HepG2 (cell line): ENCODE data around the gene KRT81. TPM values are rescaled to one million over a fixed set of nuclear protein-coding genes. Genes with fewer than 3 reads are reported as not detected.

Experiments used
- ATAC-seq: fragments of 200-7000 bp; cut with Tn5 transposase; 3 replicates; pipeline ENCODE4 v1.9.1; 2020; ENCODE audit warnings: mild to moderate bottlenecking, moderate library complexity
- BruUV-seq: library from RNA; stranded (reverse); fragments of 400-500 nt; replicated peaks from 2 replicates; lab custom pipeline; 2021; lab: Mats Ljungman, UMichigan
- CTCF ChIA-PET: fragments of 300-600 bp; formaldehyde crosslinking; extraction: SDS; loops from one replicate; lab custom pipeline; 2021; ENCODE audit warnings: low total read pairs, inconsistent platforms, low intra/inter-chr PET ratio; lab: Yijun Ruan, JAX
- POLR2A ChIA-PET: fragments of 350-600 bp; sonication (Branson Sonifier 250); formaldehyde crosslinking; loops from one replicate; lab custom pipeline; 2020; ENCODE audit warnings: antibody characterized with exemption, inconsistent platforms; lab: Yijun Ruan, JAX
- DNase-seq: peaks from one replicate; pipeline ENCODE4 v3.0.0-alpha.2; 2015; ENCODE audit warnings: low spot score
- FAIRE-seq: peaks from 3 replicates; lab custom pipeline; 2011; peaks lifted over from hg19 to GRCh38; lab: Jason Lieb, UNC
- H2AFZ ChIP-seq: one replicate; pipeline ENCODE4 v1.6.1; 2011; ENCODE audit warnings: low read length, inconsistent platforms
- H3K27ac ChIP-seq: fragments of 300-600 bp; 3 replicates; pipeline ENCODE4 v1.8.0; 2011; ENCODE audit warnings: mixed run types, mild to moderate bottlenecking, mixed read lengths, low read length, inconsistent platforms; ENCODE audit not compliant: insufficient read depth; ENCODE audit errors: extremely low read length
- H3K27me3 ChIP-seq, 2 experiments: fragments of 200-600 bp in 1 of 2; 2 replicates in 1 of 2; 3 replicates in 1 of 2; pipeline versions ENCODE4 v1.6.0 to v1.8.0; 2011; ENCODE audit warnings: low read length in 2 of 2, mild to moderate bottlenecking in 2 of 2, moderate library complexity in 2 of 2, inconsistent platforms in 1 of 2; ENCODE audit not compliant: insufficient read depth in 2 of 2, control insufficient read depth in 1 of 2
- H3K36me3 ChIP-seq, 2 experiments: fragments of 200-600 bp in 1 of 2; replicated peaks in 1 of 2; 2 replicates in 1 of 2; 3 replicates in 1 of 2; pipeline versions ENCODE4 v1.5.1 to v1.8.0; 2011; ENCODE audit warnings: low read length in 2 of 2, inconsistent platforms in 1 of 2; ENCODE audit not compliant: insufficient read depth in 2 of 2, control insufficient read depth in 1 of 2
- H3K4me1 ChIP-seq: 2 replicates; pipeline ENCODE4 v1.5.1; 2012; ENCODE audit warnings: low read length, inconsistent platforms; ENCODE audit not compliant: insufficient read depth
- H3K4me2 ChIP-seq: 2 replicates; pipeline ENCODE4 v1.6.0; 2011; ENCODE audit warnings: low read depth, low read length, inconsistent platforms
- H3K4me3 ChIP-seq, 3 experiments: fragments of 200-600 bp in 1 of 3; sonication (generic), shearing (Covaris generic) in 1 of 3; replicated peaks in 1 of 3; 2 replicates each; pipeline ENCODE4 v1.5.1; 2011 to 2016; ENCODE audit warnings: low read length in 3 of 3, inconsistent platforms in 2 of 3, low read depth in 2 of 3, mild to moderate bottlenecking in 2 of 3, control low read depth in 1 of 3, mixed read lengths in 1 of 3; ENCODE audit not compliant: insufficient read depth in 1 of 3
- H3K79me2 ChIP-seq: one replicate; pipeline ENCODE4 v1.6.1; 2011; ENCODE audit warnings: low read length, inconsistent platforms; ENCODE audit not compliant: insufficient read depth
- H3K9ac ChIP-seq: 2 replicates; pipeline ENCODE4 v1.6.0; 2011; ENCODE audit warnings: mild to moderate bottlenecking, low read depth, low read length, inconsistent platforms; ENCODE audit not compliant: insufficient read depth
- H3K9me3 ChIP-seq: 2 replicates; pipeline ENCODE4 v1.5.1; 2012; ENCODE audit warnings: mild to moderate bottlenecking, low read length
- H4K20me1 ChIP-seq: 2 replicates; pipeline ENCODE4 v1.6.0; 2011; ENCODE audit warnings: inconsistent platforms, mild to moderate bottlenecking, low read length, moderate library complexity; ENCODE audit not compliant: insufficient read depth
- ATF4 ChIP-seq, 2 experiments: fragments of 450-650 bp in 1 of 2; sonication (generic) in 1 of 2; formaldehyde crosslinking; IDR thresholded peaks; 2 replicates each; pipeline versions ENCODE4 v1.5.0 to v1.8.0; 2020 to 2022; ENCODE audit warnings: mild to moderate bottlenecking in 1 of 2, missing genetic modification reagents in 1 of 2
- CBX5 ChIP-seq: sonication (generic); formaldehyde crosslinking; IDR thresholded peaks from 2 replicates; pipeline ENCODE4 v1.4.0; 2020; ENCODE audit warnings: missing genetic modification reagents, borderline replicate concordance
- CEBPB ChIP-seq: IDR thresholded peaks from 2 replicates; pipeline ENCODE4 v1.6.1; 2011; ENCODE audit warnings: low read depth, low read length, improper control_type of control experiment, borderline replicate concordance
- CEBPG ChIP-seq: IDR thresholded peaks from 2 replicates; pipeline ENCODE4 v1.6.1; 2016
- E2F2 ChIP-seq: sonication (generic); formaldehyde crosslinking; IDR thresholded peaks from 2 replicates; pipeline ENCODE4 v1.4.0; 2020; ENCODE audit warnings: missing genetic modification reagents, borderline replicate concordance
- ESRRA ChIP-seq: sonication (generic); formaldehyde crosslinking; IDR thresholded peaks from 2 replicates; pipeline ENCODE4 v1.5.1; 2020; ENCODE audit warnings: mild to moderate bottlenecking, low read depth, missing genetic modification reagents
- GATAD2A ChIP-seq: IDR thresholded peaks from 2 replicates; pipeline ENCODE4 v1.6.1; 2016
- NCOR1 ChIP-seq: fragments of 200-600 bp; sonication (generic); IDR thresholded peaks from 2 replicates; pipeline ENCODE4 v1.7.0; 2017; ENCODE audit warnings: antibody characterized with exemption, low read length, borderline replicate concordance
- NFE2L2 ChIP-seq: fragments of 150-350 bp; IDR thresholded peaks from 2 replicates; pipeline ENCODE4 v1.6.1; 2014; ENCODE audit warnings: low read length
- PITX1 ChIP-seq: sonication (generic); formaldehyde crosslinking; IDR thresholded peaks from 2 replicates; pipeline ENCODE4 v1.5.1; 2020; ENCODE audit warnings: mild to moderate bottlenecking, missing genetic modification reagents
- RBM22 ChIP-seq: fragments of 200-400 bp; formaldehyde crosslinking; optimal IDR thresholded peaks from 2 replicates; pipeline ENCODE3; 2017; ENCODE audit warnings: mild to moderate bottlenecking, low read length, moderate library complexity
- SOX13 ChIP-seq, 3 experiments: fragments of 450-650 bp in 1 of 3; sonication (generic) in 1 of 3; formaldehyde crosslinking in 1 of 3; IDR thresholded peaks in 2 of 3; conservative IDR thresholded peaks in 1 of 3; 2 replicates each; pipeline versions ENCODE4 v1.5.0 to v1.6.1; 2016 to 2020; ENCODE audit warnings: antibody characterized with exemption in 1 of 3, mild to moderate bottlenecking in 1 of 3, missing compliant biosample characterization in 1 of 3, missing genetic modification reagents in 1 of 3, moderate library complexity in 1 of 3
- SOX6 ChIP-seq, 2 experiments: fragments of 450-650 bp in 1 of 2; sonication (generic) in 1 of 2; formaldehyde crosslinking in 1 of 2; IDR thresholded peaks; 2 replicates each; pipeline versions ENCODE4 v1.4.0 to v1.6.1; 2017 to 2020; ENCODE audit warnings: antibody characterized with exemption in 1 of 2, mild to moderate bottlenecking in 1 of 2, missing genetic modification reagents in 1 of 2
- ZNF496 ChIP-seq: sonication (generic); formaldehyde crosslinking; IDR thresholded peaks from 2 replicates; pipeline ENCODE4 v1.8.1; 2023; ENCODE audit warnings: mild to moderate bottlenecking, moderate library complexity, missing genetic modification reagents; ENCODE audit not compliant: insufficient replicate concordance
- ZNF577 ChIP-seq: sonication (generic); formaldehyde crosslinking; IDR thresholded peaks from 2 replicates; pipeline ENCODE4 v1.4.0; 2020; ENCODE audit warnings: mild to moderate bottlenecking, low read depth, missing genetic modification reagents, borderline replicate concordance
- ZNF589 ChIP-seq: sonication (generic); formaldehyde crosslinking; conservative IDR thresholded peaks from 2 replicates; pipeline ENCODE4 v1.8.0; 2022; ENCODE audit warnings: mild to moderate bottlenecking, moderate library complexity, missing genetic modification reagents
- ZNF749 ChIP-seq: sonication (generic); formaldehyde crosslinking; IDR thresholded peaks from 2 replicates; pipeline ENCODE4 v1.8.0; 2022; ENCODE audit warnings: mild to moderate bottlenecking, missing genetic modification reagents, moderate library complexity, borderline replicate concordance
- ZSCAN21 ChIP-seq: sonication (generic); formaldehyde crosslinking; IDR thresholded peaks from 2 replicates; pipeline ENCODE4 v1.8.0; 2022; ENCODE audit warnings: mild to moderate bottlenecking, missing genetic modification reagents, moderate library complexity, borderline replicate concordance
- WGBS: methylation state at CpG from one replicate; pipeline ENCODE4 v1.1.6; 2017; ENCODE audit warnings: low lambda C conversion rate; 5-methylcytosine and 5-hydroxymethylcytosine counted together
- in situ Hi-C: cut with HindIII; loops from 2 replicates; pipeline ENCODE4 v1.10.0; 2017; ENCODE audit warnings: low pct_unique_long_range_greater_than_20kb; ENCODE audit not compliant: extremely low pct_ligation_motif_present
- intact Hi-C: fragments of 100-400 bp; cut with micrococcal nuclease; formaldehyde crosslinking; loops from one replicate; pipeline ENCODE4 v1.10.0; 2022; ENCODE audit not compliant: unreplicated experiment
- polyA plus RNA-seq, 8 experiments: library from polyadenylated mRNA; depleted of rRNA in 3 of 8; stranded (reverse) in 7 of 8; unstranded in 1 of 8; fragments of >200 nt; fragmentation: Illumina TruSeq in 4 of 8; extraction: Trizol in 4 of 8; gene quantifications; 2 replicates each; pipeline versions ENCODE4 v1.2.1 to v1.2.3, GENCODE V29; 2011 to 2016; ENCODE audit warnings: low read depth in 4 of 8, missing spikeins in 1 of 8, mixed read lengths in 1 of 8; ENCODE audit not compliant: insufficient read depth in 1 of 8
- total RNA-seq, 5 experiments: library from RNA; depleted of rRNA; stranded (reverse); fragments of >200 nt; fragmentation: Illumina TruSeq; extraction: Trizol; gene quantifications; 2 replicates each; pipeline ENCODE4 v1.2.3, GENCODE V29; 2016; ENCODE audit warnings: low read depth in 1 of 5
- TF ChIP-seq, protein P1 (sequence below): sonication (generic); formaldehyde crosslinking; IDR thresholded peaks from 2 replicates; pipeline ENCODE4 v1.4.0; 2020; ENCODE audit warnings: mild to moderate bottlenecking, missing genetic modification reagents, borderline replicate concordance

Gene KRT81
- total and polyA plus RNA-seq, 2 of the 13 experiments (the other 11 are each of a cell fraction or from before 2014, with no cell fraction given), result not detected

DNA sequence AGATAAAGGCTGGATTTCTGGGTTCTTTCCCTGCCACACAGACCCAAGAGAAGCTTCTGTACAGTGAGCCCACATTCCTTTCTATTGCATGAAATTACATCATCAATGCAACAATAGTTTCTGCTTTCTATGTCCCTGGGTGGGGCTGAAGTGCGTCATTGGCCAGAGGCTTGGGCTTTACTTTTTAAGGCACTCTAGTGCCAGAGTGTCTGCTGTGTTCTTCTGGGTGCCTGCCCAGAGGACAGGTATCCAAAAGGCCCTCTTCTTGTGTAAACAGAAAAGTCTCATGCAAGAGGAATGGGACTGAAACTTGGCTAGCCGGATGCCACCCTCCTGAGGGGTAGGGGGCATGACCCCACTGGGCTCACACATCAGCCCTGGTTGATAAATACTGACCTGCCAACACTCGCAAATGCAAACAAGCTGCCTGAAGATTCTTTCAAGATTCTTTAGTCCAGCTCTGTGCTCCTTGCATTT lies 11.0 kb downstream of the KRT81 start:
- DNase-seq (peak; percentile 67), FAIRE-seq (no peak), ATAC-seq (no peak)
- intact Hi-C loops (no loop called here), in situ Hi-C loops (no loop called here)
- H2AFZ ChIP-seq, result no peak overlapping the region
- no peak overlapping the region for H3K4me2 ChIP-seq
- no peaks in the 10 kb centered on the region for H3K79me2 ChIP-seq
- 4% methylated on average over 3 of the region's 3 CpGs for WGBS
- H3K4me1 ChIP-seq, result peaks cover 36% of the 10 kb centered on the region
- H3K4me3 ChIP-seq, result no peak overlapping the region
- ChIA-PET CTCF (interaction anchor here (1.5 to 1.8 kb wide), 2 partner anchors 47 to 58 kb away, joined by 3 to 4 read pairs; no protein-coding TSS in a partner anchor), POLR2A (no interaction called here)
- no peak overlapping the region for H3K9ac ChIP-seq
- no TSS peak for BruUV-seq
- H3K27me3 ChIP-seq, result peaks cover 4 to 31% of the 10 kb centered on the region in 2 experiments; a peak in 2 of 5 replicates
- no peaks in the 10 kb centered on the region for H3K36me3 ChIP-seq
- H3K27ac ChIP-seq, result no peak overlapping the region
- no peaks in the 10 kb centered on the region for H4K20me1 ChIP-seq
- TF ChIP-seq CEBPB, result peak; percentile 48
- no peak for TF ChIP-seq ZSCAN21 (CRISPR knock-in tag)
- TF ChIP-seq, protein P1, sequence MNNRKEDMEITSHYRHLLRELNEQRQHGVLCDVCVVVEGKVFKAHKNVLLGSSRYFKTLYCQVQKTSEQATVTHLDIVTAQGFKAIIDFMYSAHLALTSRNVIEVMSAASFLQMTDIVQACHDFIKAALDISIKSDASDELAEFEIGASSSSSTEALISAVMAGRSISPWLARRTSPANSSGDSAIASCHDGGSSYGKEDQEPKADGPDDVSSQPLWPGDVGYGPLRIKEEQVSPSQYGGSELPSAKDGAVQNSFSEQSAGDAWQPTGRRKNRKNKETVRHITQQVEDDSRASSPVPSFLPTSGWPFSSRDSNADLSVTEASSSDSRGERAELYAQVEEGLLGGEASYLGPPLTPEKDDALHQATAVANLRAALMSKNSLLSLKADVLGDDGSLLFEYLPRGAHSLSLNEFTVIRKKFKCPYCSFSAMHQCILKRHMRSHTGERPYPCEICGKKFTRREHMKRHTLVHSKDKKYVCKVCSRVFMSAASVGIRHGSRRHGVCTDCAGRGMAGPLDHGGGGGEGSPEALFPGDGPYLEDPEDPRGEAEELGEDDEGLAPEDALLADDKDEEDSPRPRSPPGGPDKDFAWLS (CRISPR knock-in tag), result no peak
- TF ChIP-seq SOX6 (IDR thresholded peaks at IDR 0.05), result no peak
- TF ChIP-seq SOX6 (CRISPR knock-in tag; IDR thresholded peaks at IDR 0.05), result peak; percentile 29; the same call in 1 of the 2 replicates
- peak; percentile 42; the same call in 1 of the 2 replicates for TF ChIP-seq CEBPG
- no peak for TF ChIP-seq NCOR1
- TF ChIP-seq ZNF496 (CRISPR knock-in tag), result no peak
- peak in 1 of 2 experiments; percentile 96; a peak in 2 of 4 replicates for TF ChIP-seq ATF4 (CRISPR knock-in tag; IDR thresholded peaks at IDR 0.05)
- no peak for TF ChIP-seq ZNF589
- no peak for TF ChIP-seq PITX1 (CRISPR knock-in tag)
- no peak for TF ChIP-seq ZNF749 (CRISPR knock-in tag)
- no peak for TF ChIP-seq NFE2L2
- TF ChIP-seq E2F2 (CRISPR knock-in tag), result no peak
- TF ChIP-seq CBX5 (CRISPR knock-in tag), result no peak
- TF ChIP-seq RBM22, result no peak
- TF ChIP-seq ZNF577 (CRISPR knock-in tag), result no peak
- no peak for TF ChIP-seq SOX13 (IDR thresholded peaks at IDR 0.05)
- TF ChIP-seq SOX13 (CRISPR knock-in tag; conservative IDR thresholded peaks at IDR 0.05 in 1 of 2, IDR thresholded peaks at IDR 0.05 in 1 of 2), result peak in 1 of 2 experiments; percentile 36; a peak in 1 of 4 replicates
- TF ChIP-seq GATAD2A (CRISPR knock-in tag), result peak; percentile 17; the same call in 1 of the 2 replicates
- no peak for TF ChIP-seq ESRRA (CRISPR knock-in tag)
- no peaks in the 10 kb centered on the region for H3K9me3 ChIP-seq
